Measurements from ENCODE around the gene SLC4A1AP. TPM values are rescaled to one million over a fixed set of nuclear protein-coding genes. Genes with fewer than 3 reads are reported as not detected.

Gene SLC4A1AP
- total and polyA plus RNA-seq, 2 of the 13 experiments (the other 11 are each of a cell fraction or from before 2014, with no cell fraction given): 15.3 to 44.6 TPM

GRCh38 chr2:27738349-27739057 is 74.8 kb downstream of the SLC4A1AP start (continued):
- TF ChIP-seq, protein P1, sequence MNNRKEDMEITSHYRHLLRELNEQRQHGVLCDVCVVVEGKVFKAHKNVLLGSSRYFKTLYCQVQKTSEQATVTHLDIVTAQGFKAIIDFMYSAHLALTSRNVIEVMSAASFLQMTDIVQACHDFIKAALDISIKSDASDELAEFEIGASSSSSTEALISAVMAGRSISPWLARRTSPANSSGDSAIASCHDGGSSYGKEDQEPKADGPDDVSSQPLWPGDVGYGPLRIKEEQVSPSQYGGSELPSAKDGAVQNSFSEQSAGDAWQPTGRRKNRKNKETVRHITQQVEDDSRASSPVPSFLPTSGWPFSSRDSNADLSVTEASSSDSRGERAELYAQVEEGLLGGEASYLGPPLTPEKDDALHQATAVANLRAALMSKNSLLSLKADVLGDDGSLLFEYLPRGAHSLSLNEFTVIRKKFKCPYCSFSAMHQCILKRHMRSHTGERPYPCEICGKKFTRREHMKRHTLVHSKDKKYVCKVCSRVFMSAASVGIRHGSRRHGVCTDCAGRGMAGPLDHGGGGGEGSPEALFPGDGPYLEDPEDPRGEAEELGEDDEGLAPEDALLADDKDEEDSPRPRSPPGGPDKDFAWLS (CRISPR knock-in tag; IDR thresholded peaks at IDR 0.05; ENCODE audit: borderline replicate concordance): 0 out of 2 replicates have a peak, but pooled peaks have one; percentile 67
- TF ChIP-seq, protein P2, sequence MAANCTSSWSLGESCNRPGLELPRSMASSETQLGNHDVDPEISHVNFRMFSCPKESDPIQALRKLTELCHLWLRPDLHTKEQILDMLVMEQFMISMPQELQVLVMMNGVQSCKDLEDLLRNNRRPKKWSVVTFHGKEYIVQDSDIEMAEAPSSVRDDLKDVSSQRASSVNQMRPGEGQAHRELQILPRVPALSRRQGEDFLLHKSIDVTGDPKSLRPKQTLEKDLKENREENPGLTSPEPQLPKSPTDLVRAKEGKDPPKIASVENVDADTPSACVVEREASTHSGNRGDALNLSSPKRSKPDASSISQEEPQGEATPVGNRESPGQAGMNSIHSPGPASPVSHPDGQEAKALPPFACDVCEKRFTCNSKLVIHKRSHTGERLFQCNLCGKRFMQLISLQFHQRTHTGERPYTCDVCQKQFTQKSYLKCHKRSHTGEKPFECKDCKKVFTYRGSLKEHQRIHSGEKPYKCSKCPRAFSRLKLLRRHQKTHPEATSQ (CRISPR knock-in tag; IDR thresholded peaks at IDR 0.05; ENCODE audit: borderline replicate concordance): no peak
- TF ChIP-seq GATA4 (IDR thresholded peaks at IDR 0.05; ENCODE audit: borderline replicate concordance, low read depth): peak; percentile 24; the same call in 1 of the 2 replicates
- TF ChIP-seq MEIS2 (CRISPR knock-in tag; IDR thresholded peaks at IDR 0.05): peak; percentile 69
- TF ChIP-seq SUZ12 (IDR thresholded peaks at IDR 0.05; ENCODE audit: low read depth, low read length): no peak
- TF ChIP-seq RARG (CRISPR knock-in tag; IDR thresholded peaks at IDR 0.05; ENCODE audit: low read depth): no peak
- no peak for TF ChIP-seq RFX1 (IDR thresholded peaks at IDR 0.05)
- TF ChIP-seq, protein P3, sequence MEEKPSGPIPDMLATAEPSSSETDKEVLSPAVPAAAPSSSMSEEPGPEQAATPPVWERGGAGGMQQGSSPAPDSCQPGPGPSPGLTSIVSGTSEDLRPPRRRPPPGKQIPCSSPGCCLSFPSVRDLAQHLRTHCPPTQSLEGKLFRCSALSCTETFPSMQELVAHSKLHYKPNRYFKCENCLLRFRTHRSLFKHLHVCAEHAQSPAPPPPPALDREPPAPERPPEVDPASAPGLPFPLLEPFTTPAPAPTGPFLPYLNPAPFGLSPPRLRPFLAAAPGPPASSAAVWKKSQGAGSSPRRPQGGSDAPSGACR (CRISPR knock-in tag; IDR thresholded peaks at IDR 0.05): peak; percentile 46; the same call in 1 of the 2 replicates
- TF ChIP-seq, protein P4, sequence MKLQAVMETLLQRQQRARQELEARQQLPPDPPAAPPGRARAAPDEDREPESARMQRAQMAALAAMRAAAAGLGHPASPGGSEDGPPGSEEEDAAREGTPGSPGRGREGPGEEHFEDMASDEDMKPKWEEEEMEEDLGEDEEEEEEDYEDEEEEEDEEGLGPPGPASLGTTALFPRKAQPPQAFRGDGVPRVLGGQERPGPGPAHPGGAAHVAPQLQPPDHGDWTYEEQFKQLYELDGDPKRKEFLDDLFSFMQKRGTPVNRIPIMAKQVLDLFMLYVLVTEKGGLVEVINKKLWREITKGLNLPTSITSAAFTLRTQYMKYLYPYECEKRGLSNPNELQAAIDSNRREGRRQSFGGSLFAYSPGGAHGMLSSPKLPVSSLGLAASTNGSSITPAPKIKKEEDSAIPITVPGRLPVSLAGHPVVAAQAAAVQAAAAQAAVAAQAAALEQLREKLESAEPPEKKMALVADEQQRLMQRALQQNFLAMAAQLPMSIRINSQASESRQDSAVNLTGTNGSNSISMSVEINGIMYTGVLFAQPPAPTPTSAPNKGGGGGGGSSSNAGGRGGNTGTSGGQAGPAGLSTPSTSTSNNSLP (IDR thresholded peaks at IDR 0.05; ENCODE audit: low read depth, low read length): peak; percentile 70
- TF ChIP-seq NCOR1 (IDR thresholded peaks at IDR 0.05; ENCODE audit: borderline replicate concordance, low read length): peak; percentile 74; the same call in 1 of the 2 replicates
- TF ChIP-seq, protein P5, sequence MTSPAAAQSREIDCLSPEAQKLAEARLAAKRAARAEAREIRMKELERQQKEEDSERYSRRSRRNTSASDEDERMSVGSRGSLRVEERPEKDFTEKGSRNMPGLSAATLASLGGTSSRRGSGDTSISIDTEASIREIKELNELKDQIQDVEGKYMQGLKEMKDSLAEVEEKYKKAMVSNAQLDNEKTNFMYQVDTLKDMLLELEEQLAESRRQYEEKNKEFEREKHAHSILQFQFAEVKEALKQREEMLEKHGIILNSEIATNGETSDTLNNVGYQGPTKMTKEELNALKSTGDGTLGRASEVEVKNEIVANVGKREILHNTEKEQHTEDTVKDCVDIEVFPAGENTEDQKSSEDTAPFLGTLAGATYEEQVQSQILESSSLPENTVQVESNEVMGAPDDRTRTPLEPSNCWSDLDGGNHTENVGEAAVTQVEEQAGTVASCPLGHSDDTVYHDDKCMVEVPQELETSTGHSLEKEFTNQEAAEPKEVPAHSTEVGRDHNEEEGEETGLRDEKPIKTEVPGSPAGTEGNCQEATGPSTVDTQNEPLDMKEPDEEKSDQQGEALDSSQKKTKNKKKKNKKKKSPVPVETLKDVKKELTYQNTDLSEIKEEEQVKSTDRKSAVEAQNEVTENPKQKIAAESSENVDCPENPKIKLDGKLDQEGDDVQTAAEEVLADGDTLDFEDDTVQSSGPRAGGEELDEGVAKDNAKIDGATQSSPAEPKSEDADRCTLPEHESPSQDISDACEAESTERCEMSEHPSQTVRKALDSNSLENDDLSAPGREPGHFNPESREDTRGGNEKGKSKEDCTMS (CRISPR knock-in tag; conservative IDR thresholded peaks at IDR 0.05): no peak
- peak; percentile 80 for TF ChIP-seq POLR2G (IDR thresholded peaks at IDR 0.05; ENCODE audit: low read depth, low read length)
- TF ChIP-seq, protein P6, sequence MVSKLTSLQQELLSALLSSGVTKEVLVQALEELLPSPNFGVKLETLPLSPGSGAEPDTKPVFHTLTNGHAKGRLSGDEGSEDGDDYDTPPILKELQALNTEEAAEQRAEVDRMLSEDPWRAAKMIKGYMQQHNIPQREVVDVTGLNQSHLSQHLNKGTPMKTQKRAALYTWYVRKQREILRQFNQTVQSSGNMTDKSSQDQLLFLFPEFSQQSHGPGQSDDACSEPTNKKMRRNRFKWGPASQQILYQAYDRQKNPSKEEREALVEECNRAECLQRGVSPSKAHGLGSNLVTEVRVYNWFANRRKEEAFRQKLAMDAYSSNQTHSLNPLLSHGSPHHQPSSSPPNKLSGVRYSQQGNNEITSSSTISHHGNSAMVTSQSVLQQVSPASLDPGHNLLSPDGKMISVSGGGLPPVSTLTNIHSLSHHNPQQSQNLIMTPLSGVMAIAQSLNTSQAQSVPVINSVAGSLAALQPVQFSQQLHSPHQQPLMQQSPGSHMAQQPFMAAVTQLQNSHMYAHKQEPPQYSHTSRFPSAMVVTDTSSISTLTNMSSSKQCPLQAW (CRISPR knock-in tag; IDR thresholded peaks at IDR 0.05): peak; percentile 80
- no peak for TF ChIP-seq NFE2 (CRISPR knock-in tag; IDR thresholded peaks at IDR 0.05)
- TF ChIP-seq PBX3 (CRISPR knock-in tag; IDR thresholded peaks at IDR 0.05; ENCODE audit: borderline replicate concordance): no peak
- no peak for TF ChIP-seq HDAC6 (IDR thresholded peaks at IDR 0.05; ENCODE audit: low read depth, low read length)
- TF ChIP-seq EHMT2 (IDR thresholded peaks at IDR 0.05; ENCODE audit: borderline replicate concordance, low read depth, low read length): no peak

Data from HepG2 (cell line).